Peyer's patch (tissue), 4 donors: ENCODE results near the gene GDPD3.

ENCODE experiments used
- POLR2A ChIP-seq, 2 donors: fragments of 450-650 bp; IDR thresholded peaks; one replicate each; pipeline ENCODE4 v1.5.1; 2017; ENCODE audit warnings: antibody characterized with exemption in 2 of 2, mild to moderate bottlenecking in 2 of 2, moderate library complexity in 2 of 2
- TF ChIP-seq, protein P1 (sequence below), 6 experiments: fragments of 450-650 bp in 4 of 6; fragments of 200-600 bp in 2 of 6; sonication (generic) in 1 of 6; IDR thresholded peaks; one replicate each; pipeline ENCODE4 v1.5.1; 2017 to 2019; ENCODE audit warnings: antibody characterized with exemption in 6 of 6, mild to moderate bottlenecking in 3 of 6, moderate library complexity in 1 of 6

DNA sequence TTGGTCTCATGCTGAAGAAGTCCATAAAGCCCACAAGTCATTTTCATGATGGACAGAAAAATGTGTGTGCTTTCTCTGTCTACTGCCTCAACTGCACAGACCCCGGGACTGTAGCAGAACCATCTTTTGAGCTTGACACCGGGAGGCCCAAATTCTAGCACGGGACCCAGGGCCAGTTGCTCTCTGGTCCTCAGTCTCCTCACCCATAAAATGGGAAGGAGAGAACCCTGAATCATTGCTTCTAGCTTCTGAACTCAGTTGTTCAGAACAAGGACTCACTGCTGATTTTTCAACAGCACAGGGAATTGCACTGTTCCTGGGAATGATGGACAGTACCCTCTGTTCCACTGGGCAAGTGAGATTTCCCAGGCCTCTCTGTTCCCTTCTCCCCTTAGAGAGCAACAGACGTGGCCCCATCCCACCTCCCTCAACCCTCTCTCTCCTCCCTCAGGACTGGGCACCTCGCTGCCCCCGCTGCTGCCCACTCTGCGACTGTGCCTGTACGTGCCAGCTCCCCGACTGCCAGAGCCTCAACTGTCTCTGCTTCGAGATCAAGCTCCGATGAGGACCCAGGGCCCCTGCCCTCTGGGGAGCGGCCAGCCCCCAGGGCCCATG lies 50.0 kb downstream of the GDPD3 start:
- TF ChIP-seq, protein P1, sequence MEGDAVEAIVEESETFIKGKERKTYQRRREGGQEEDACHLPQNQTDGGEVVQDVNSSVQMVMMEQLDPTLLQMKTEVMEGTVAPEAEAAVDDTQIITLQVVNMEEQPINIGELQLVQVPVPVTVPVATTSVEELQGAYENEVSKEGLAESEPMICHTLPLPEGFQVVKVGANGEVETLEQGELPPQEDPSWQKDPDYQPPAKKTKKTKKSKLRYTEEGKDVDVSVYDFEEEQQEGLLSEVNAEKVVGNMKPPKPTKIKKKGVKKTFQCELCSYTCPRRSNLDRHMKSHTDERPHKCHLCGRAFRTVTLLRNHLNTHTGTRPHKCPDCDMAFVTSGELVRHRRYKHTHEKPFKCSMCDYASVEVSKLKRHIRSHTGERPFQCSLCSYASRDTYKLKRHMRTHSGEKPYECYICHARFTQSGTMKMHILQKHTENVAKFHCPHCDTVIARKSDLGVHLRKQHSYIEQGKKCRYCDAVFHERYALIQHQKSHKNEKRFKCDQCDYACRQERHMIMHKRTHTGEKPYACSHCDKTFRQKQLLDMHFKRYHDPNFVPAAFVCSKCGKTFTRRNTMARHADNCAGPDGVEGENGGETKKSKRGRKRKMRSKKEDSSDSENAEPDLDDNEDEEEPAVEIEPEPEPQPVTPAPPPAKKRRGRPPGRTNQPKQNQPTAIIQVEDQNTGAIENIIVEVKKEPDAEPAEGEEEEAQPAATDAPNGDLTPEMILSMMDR (IDR thresholded peaks at IDR 0.05): no peak
- no peak for TF ChIP-seq POLR2A (IDR thresholded peaks at IDR 0.05)
